IMR-90 (cell line): ENCODE results near the gene CMSS1. TPM values are rescaled to one million over a fixed set of nuclear protein-coding genes. Genes with fewer than 3 reads are reported as not detected.

ENCODE experiments used
- ATAC-seq: fragments of 200-7000 bp; cut with Tn5 transposase; 2 replicates; pipeline ENCODE4 v1.9.1; 2020; ENCODE audit warnings: low read depth, mild to moderate bottlenecking, moderate library complexity
- BruUV-seq: library from RNA; stranded (reverse); fragments of 400-500 nt; replicated peaks from 2 replicates; lab custom pipeline; 2021; lab: Mats Ljungman, UMichigan
- CTCF ChIA-PET: fragments of 300-600 bp; formaldehyde crosslinking; extraction: SDS; loops from one replicate; lab custom pipeline; 2021; ENCODE audit warnings: antibody characterized with exemption; lab: Yijun Ruan, JAX
- POLR2A ChIA-PET: fragments of 300-600 bp; sonication (Branson Sonifier 250); formaldehyde crosslinking; loops from one replicate; lab custom pipeline; 2022; ENCODE audit warnings: antibody characterized with exemption; ENCODE audit not compliant: unreplicated experiment; lab: Charles Lee
- DNase-seq: peaks from one replicate; pipeline ENCODE4 v3.0.0; 2013
- H2AFZ ChIP-seq: replicated peaks from 2 replicates; pipeline ENCODE3; 2013; ENCODE audit warnings: low read length, mild to moderate bottlenecking; ENCODE audit not compliant: poor library complexity
- H2AK5ac ChIP-seq: 2 replicates; pipeline ENCODE4 v1.6.1; 2013; ENCODE audit warnings: low read depth, low read length, inconsistent platforms
- H2AK9ac ChIP-seq: replicated peaks from 2 replicates; pipeline ENCODE3; 2013; ENCODE audit warnings: mild to moderate bottlenecking, low read depth, low read length, moderate library complexity; ENCODE audit not compliant: poor library complexity
- H2BK120ac ChIP-seq: 2 replicates; pipeline ENCODE4 v1.6.1; 2013; ENCODE audit warnings: low read depth, low read length, inconsistent platforms
- H2BK15ac ChIP-seq: 3 replicates; pipeline ENCODE4 v1.6.1; 2013; ENCODE audit warnings: low read depth, low read length, inconsistent platforms
- H2BK20ac ChIP-seq: 2 replicates; pipeline ENCODE4 v1.6.1; 2013; ENCODE audit warnings: low read depth, mild to moderate bottlenecking, inconsistent platforms, low read length, moderate library complexity
- H2BK5ac ChIP-seq: 2 replicates; pipeline ENCODE4 v1.6.1; 2013; ENCODE audit warnings: mild to moderate bottlenecking, low read depth, low read length, inconsistent platforms; ENCODE audit not compliant: poor library complexity, severe bottlenecking
- H3K14ac ChIP-seq: replicated peaks from 2 replicates; pipeline ENCODE4 v1.6.1; 2013; ENCODE audit warnings: low read depth, low read length, inconsistent platforms
- H3K18ac ChIP-seq: 2 replicates; pipeline ENCODE4 v1.6.1; 2013; ENCODE audit warnings: low read depth, low read length, control low read depth
- H3K23ac ChIP-seq: 2 replicates; pipeline ENCODE4 v1.6.1; 2013; ENCODE audit warnings: low read depth, low read length, inconsistent platforms
- H3K27ac ChIP-seq: 2 replicates; pipeline ENCODE4 v1.5.1; 2013; ENCODE audit warnings: mild to moderate bottlenecking, control low read depth, low read length; ENCODE audit not compliant: insufficient read depth
- H3K27me3 ChIP-seq: 2 replicates; pipeline ENCODE4 v1.6.1; 2013; ENCODE audit warnings: low read length; ENCODE audit not compliant: control insufficient read depth, insufficient read depth
- H3K36me3 ChIP-seq: 2 replicates; pipeline ENCODE4 v1.6.1; 2013; ENCODE audit warnings: low read length, mixed read lengths; ENCODE audit not compliant: control insufficient read depth, insufficient read depth
- H3K4ac ChIP-seq: 2 replicates; pipeline ENCODE4 v1.6.1; 2013; ENCODE audit warnings: low read depth, low read length, inconsistent platforms
- H3K4me1 ChIP-seq: 2 replicates; pipeline ENCODE4 v1.6.1; 2013; ENCODE audit warnings: low read length, mixed read lengths; ENCODE audit not compliant: control insufficient read depth, insufficient read depth
- H3K4me2 ChIP-seq: 2 replicates; pipeline ENCODE4 v1.6.1; 2013; ENCODE audit warnings: low read depth, mild to moderate bottlenecking, control low read depth, low read length, moderate library complexity
- H3K4me3 ChIP-seq: 2 replicates; pipeline ENCODE4 v1.5.1; 2013; ENCODE audit warnings: low read depth, mild to moderate bottlenecking, control low read depth, low read length, moderate library complexity; ENCODE audit not compliant: insufficient read depth
- H3K56ac ChIP-seq: 2 replicates; pipeline ENCODE4 v1.6.1; 2013; ENCODE audit warnings: low read length, inconsistent platforms; ENCODE audit not compliant: insufficient read depth; ENCODE audit errors: extremely low read depth
- H3K79me1 ChIP-seq, 2 experiments: 2 replicates each; pipeline ENCODE4 v1.6.1; 2013; ENCODE audit warnings: low read length in 2 of 2, inconsistent platforms in 1 of 2, low read depth in 1 of 2
- H3K9ac ChIP-seq: 2 replicates; pipeline ENCODE4 v1.6.1; 2013; ENCODE audit warnings: low read depth, low read length, control low read depth
- H3K9me1 ChIP-seq: 2 replicates; pipeline ENCODE4 v1.6.1; 2013; ENCODE audit warnings: low read length, inconsistent platforms; ENCODE audit not compliant: insufficient read depth
- H3K9me3 ChIP-seq: 2 replicates; pipeline ENCODE4 v1.6.1; 2013; ENCODE audit warnings: low read length; ENCODE audit not compliant: control insufficient read depth, insufficient read depth
- H4K20me1 ChIP-seq: 2 replicates; pipeline ENCODE4 v1.6.1; 2013; ENCODE audit warnings: low read length, inconsistent platforms; ENCODE audit not compliant: insufficient read depth
- H4K5ac ChIP-seq: 2 replicates; pipeline ENCODE4 v1.6.1; 2013; ENCODE audit warnings: mild to moderate bottlenecking, low read depth, low read length, control low read depth
- H4K8ac ChIP-seq, 2 experiments: 2 replicates each; pipeline ENCODE4 v1.6.1; 2013; ENCODE audit warnings: low read depth in 2 of 2, low read length in 2 of 2, control low read depth in 1 of 2, inconsistent platforms in 1 of 2
- H4K91ac ChIP-seq: 2 replicates; pipeline ENCODE4 v1.6.1; 2013; ENCODE audit warnings: low read depth, low read length, inconsistent platforms; ENCODE audit not compliant: insufficient read depth
- BHLHE40 ChIP-seq: fragments of 150-350 bp; IDR thresholded peaks from 2 replicates; pipeline ENCODE4 v1.6.1; 2016; ENCODE audit warnings: mild to moderate bottlenecking, low read depth, low read length
- CHD1 ChIP-seq: IDR thresholded peaks from 2 replicates; pipeline ENCODE4 v1.6.1; 2012; ENCODE audit warnings: low read depth, low read length, improper control_type of control experiment
- FOS ChIP-seq: fragments of 150-350 bp; IDR thresholded peaks from 2 replicates; pipeline ENCODE4 v1.6.1; 2016; ENCODE audit warnings: low read depth, low read length
- MAFK ChIP-seq: IDR thresholded peaks from 2 replicates; pipeline ENCODE4 v1.6.1; 2012; ENCODE audit warnings: low read depth, low read length, improper control_type of control experiment
- RAD21 ChIP-seq: IDR thresholded peaks from 2 replicates; pipeline ENCODE4 v1.6.1; 2012; ENCODE audit warnings: low read length, improper control_type of control experiment
- RCOR1 ChIP-seq: IDR thresholded peaks from 2 replicates; pipeline ENCODE4 v1.6.1; 2012; ENCODE audit warnings: mild to moderate bottlenecking, low read length, improper control_type of control experiment; ENCODE audit not compliant: insufficient replicate concordance
- RFX5 ChIP-seq: IDR thresholded peaks from 2 replicates; pipeline ENCODE4 v1.8.0; 2012; ENCODE audit warnings: low read depth, mild to moderate bottlenecking, low read length, moderate library complexity
- SMC3 ChIP-seq: fragments of 150-350 bp; IDR thresholded peaks from 2 replicates; pipeline ENCODE4 v1.6.1; 2016; ENCODE audit warnings: low read depth, mild to moderate bottlenecking, antibody characterized with exemption, low read length, moderate library complexity
- USF2 ChIP-seq: fragments of 150-350 bp; IDR thresholded peaks from 2 replicates; pipeline ENCODE4 v1.6.1; 2017; ENCODE audit warnings: mild to moderate bottlenecking, antibody characterized with exemption, low read length, low read depth
- WGBS, 2 experiments: methylation state at CpG; one replicate each; pipeline versions ENCODE4 v1.1.5 to v1.1.7; 2013; ENCODE audit warnings: missing lambda C conversion rate in 2 of 2; ENCODE audit not compliant: insufficient read length in 1 of 2; ENCODE audit errors: extremely low coverage in 2 of 2; 5-methylcytosine and 5-hydroxymethylcytosine counted together
- dilution Hi-C: fragments of 300-500 bp; cut with HindIII; formaldehyde crosslinking; loops from one replicate; pipeline ENCODE4 v1.14.3; 2018; ENCODE audit warnings: low sequenced_read_pairs; ENCODE audit not compliant: unreplicated experiment
- in situ Hi-C: fragments of 300-500 bp; cut with MboI; formaldehyde crosslinking; loops from 3 replicates; pipeline ENCODE4 v1.14.3; 2019; ENCODE audit warnings: low sequenced_read_pairs, inconsistent platforms, mixed read lengths
- intact Hi-C: fragments of 100-400 bp; cut with micrococcal nuclease; formaldehyde crosslinking; loops from 2 replicates; pipeline ENCODE4 v1.10.0; 2022
- polyA plus RNA-seq, 3 experiments: library from polyadenylated mRNA; depleted of rRNA; stranded (reverse); fragments of >200 nt; gene quantifications; 2 replicates each; pipeline ENCODE4 v1.2.3, GENCODE V29; 2012; ENCODE audit warnings: low replicate concordance in 1 of 3
- total RNA-seq: library from RNA; depleted of rRNA; stranded (reverse); fragments of >200 nt; gene quantifications from 2 replicates; pipeline ENCODE4 v1.2.3, GENCODE V29; 2012
- TF ChIP-seq, protein P1 (sequence below): conservative IDR thresholded peaks from 2 replicates; pipeline ENCODE4 v1.5.1; 2012; ENCODE audit warnings: mild to moderate bottlenecking, low read depth, low read length, improper control_type of control experiment

Gene CMSS1
- total and polyA plus RNA-seq, 2 of the 4 experiments (the other 2 are of a cell fraction), result 12.5 to 13.6 TPM

DNA sequence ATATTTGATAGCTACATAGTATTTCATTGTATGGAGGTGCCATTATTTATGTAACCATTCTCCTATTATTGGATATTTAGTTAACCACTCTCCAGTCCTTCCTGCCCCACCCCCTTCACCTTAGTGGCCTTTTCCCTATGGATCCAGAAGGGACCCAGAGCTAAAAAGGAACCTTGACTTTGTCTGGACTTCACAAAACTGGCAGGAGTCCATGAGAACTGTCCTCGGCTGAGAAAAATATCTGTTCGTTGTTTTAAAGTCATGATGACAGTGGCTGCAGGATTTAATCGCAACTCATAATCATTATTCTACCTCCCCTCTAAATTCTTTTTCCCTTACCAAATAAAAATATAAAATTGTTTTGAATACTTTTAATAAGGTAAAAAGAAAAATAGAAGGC, 129.7 kb downstream of the CMSS1 start:
- H3K9me3 ChIP-seq, result no peaks in the 10 kb centered on the region
- no peak overlapping the region for H3K9ac ChIP-seq
- no peak overlapping the region for H2AK9ac ChIP-seq
- no CpG with 5 or more reads among the region's 3 CpGs for WGBS, 2 experiments
- peaks cover 4 to 26% of the 10 kb centered on the region in 2 experiments; a peak in 3 of 4 replicates for H3K79me1 ChIP-seq
- H3K9me1 ChIP-seq, result peaks cover 22% of the 10 kb centered on the region
- H2AK5ac ChIP-seq, result no peak overlapping the region
- H3K18ac ChIP-seq, result no peak overlapping the region
- in situ Hi-C loops (no loop called here), dilution Hi-C loops (no loop called here), intact Hi-C loops (no loop called here)
- H4K5ac ChIP-seq, result no peak overlapping the region
- H3K4me2 ChIP-seq, result no peak overlapping the region
- no peaks in the 10 kb centered on the region for H3K27me3 ChIP-seq
- peaks cover 20% of the 10 kb centered on the region for H3K4me1 ChIP-seq
- no peak overlapping the region for H4K8ac ChIP-seq
- H3K4me3 ChIP-seq, result no peak overlapping the region
- BruUV-seq, result no TSS peak
- H3K36me3 ChIP-seq, result no peaks in the 10 kb centered on the region
- H4K91ac ChIP-seq, result no peak overlapping the region
- no peak overlapping the region for H3K14ac ChIP-seq
- no peak overlapping the region for H2AFZ ChIP-seq
- DNase-seq (no peak), ATAC-seq (no peak)
- H3K23ac ChIP-seq, result no peak overlapping the region
- H3K4ac ChIP-seq, result peak overlapping the region; percentile 29; the same call in 1 of the 2 replicates
- no peak overlapping the region for H2BK15ac ChIP-seq
- H2BK120ac ChIP-seq, result no peak overlapping the region
- ChIA-PET POLR2A (no interaction called here), CTCF (interaction anchor here (0.8 kb wide), 1 partner anchor 20 kb away, joined by 10 read pairs; no protein-coding TSS in a partner anchor)
- TF ChIP-seq USF2 (no peak), RCOR1 (no peak), SMC3 (no peak), CHD1 (no peak), RAD21 (no peak), BHLHE40 (no peak), FOS (no peak), RFX5 (no peak), MAFK (no peak)
- TF ChIP-seq, protein P1, sequence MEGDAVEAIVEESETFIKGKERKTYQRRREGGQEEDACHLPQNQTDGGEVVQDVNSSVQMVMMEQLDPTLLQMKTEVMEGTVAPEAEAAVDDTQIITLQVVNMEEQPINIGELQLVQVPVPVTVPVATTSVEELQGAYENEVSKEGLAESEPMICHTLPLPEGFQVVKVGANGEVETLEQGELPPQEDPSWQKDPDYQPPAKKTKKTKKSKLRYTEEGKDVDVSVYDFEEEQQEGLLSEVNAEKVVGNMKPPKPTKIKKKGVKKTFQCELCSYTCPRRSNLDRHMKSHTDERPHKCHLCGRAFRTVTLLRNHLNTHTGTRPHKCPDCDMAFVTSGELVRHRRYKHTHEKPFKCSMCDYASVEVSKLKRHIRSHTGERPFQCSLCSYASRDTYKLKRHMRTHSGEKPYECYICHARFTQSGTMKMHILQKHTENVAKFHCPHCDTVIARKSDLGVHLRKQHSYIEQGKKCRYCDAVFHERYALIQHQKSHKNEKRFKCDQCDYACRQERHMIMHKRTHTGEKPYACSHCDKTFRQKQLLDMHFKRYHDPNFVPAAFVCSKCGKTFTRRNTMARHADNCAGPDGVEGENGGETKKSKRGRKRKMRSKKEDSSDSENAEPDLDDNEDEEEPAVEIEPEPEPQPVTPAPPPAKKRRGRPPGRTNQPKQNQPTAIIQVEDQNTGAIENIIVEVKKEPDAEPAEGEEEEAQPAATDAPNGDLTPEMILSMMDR, result no peak
- no peak overlapping the region for H3K27ac ChIP-seq
- H4K20me1 ChIP-seq, result no peaks in the 10 kb centered on the region
- H3K56ac ChIP-seq, result no peak overlapping the region
- H2BK20ac ChIP-seq, result no peak overlapping the region
- no peak overlapping the region for H2BK5ac ChIP-seq
